GM23248 (cell line): ENCODE measurements around the gene DPPA5. TPM values are rescaled to one million over a fixed set of nuclear protein-coding genes. Genes with fewer than 3 reads are reported as not detected.
A peak's percentile ranks its signal among the peaks of the same experiment; 100 is the strongest.

Experiments used
- DNase-seq: peaks from one replicate; pipeline ENCODE4 v3.0.0-alpha.2; 2015
- H2AFZ ChIP-seq: fragments of 200-600 bp; sonication (generic); 2 replicates; pipeline ENCODE4 v1.6.1; 2016; ENCODE audit warnings: antibody characterized with exemption
- H3F3A ChIP-seq: fragments of 200-600 bp; sonication (generic); 2 replicates; pipeline ENCODE4 v1.6.1; 2016; ENCODE audit warnings: mild to moderate bottlenecking, antibody characterized with exemption, mixed run types; ENCODE audit not compliant: insufficient read depth
- H3K27ac ChIP-seq: fragments of 200-600 bp; sonication (generic); 2 replicates; pipeline ENCODE4 v1.5.1; 2016; ENCODE audit warnings: mild to moderate bottlenecking
- H3K27me3 ChIP-seq: fragments of 200-600 bp; sonication (generic); replicated peaks from 2 replicates; pipeline ENCODE4 v1.6.1; 2016; ENCODE audit warnings: mild to moderate bottlenecking; ENCODE audit not compliant: insufficient read depth
- H3K36me3 ChIP-seq: fragments of 200-600 bp; sonication (generic); 2 replicates; pipeline ENCODE4 v1.6.1; 2016; ENCODE audit warnings: low read depth, mild to moderate bottlenecking
- H3K4me1 ChIP-seq: fragments of 200-600 bp; sonication (generic); 2 replicates; pipeline ENCODE4 v1.6.1; 2016; ENCODE audit warnings: mild to moderate bottlenecking; ENCODE audit not compliant: insufficient read depth
- H3K4me2 ChIP-seq: fragments of 200-600 bp; sonication (generic); one replicate; pipeline ENCODE4 v1.6.1; 2016; ENCODE audit warnings: mild to moderate bottlenecking; ENCODE audit not compliant: unreplicated experiment
- H3K4me3 ChIP-seq: fragments of 200-600 bp; sonication (generic); 2 replicates; pipeline ENCODE4 v1.5.1; 2016; ENCODE audit warnings: mild to moderate bottlenecking
- H3K79me2 ChIP-seq: fragments of 200-600 bp; sonication (generic); 2 replicates; pipeline ENCODE4 v1.6.1; 2016; ENCODE audit warnings: mild to moderate bottlenecking; ENCODE audit not compliant: insufficient read depth
- H3K9ac ChIP-seq: fragments of 200-600 bp; sonication (generic); 2 replicates; pipeline ENCODE4 v1.6.1; 2016; ENCODE audit warnings: mild to moderate bottlenecking
- H3K9me2 ChIP-seq: fragments of 200-600 bp; sonication (generic); 2 replicates; pipeline ENCODE4 v1.6.1; 2016; ENCODE audit warnings: mixed run types, mild to moderate bottlenecking, moderate library complexity; ENCODE audit not compliant: insufficient read depth
- H3K9me3 ChIP-seq: fragments of 200-600 bp; sonication (generic); one replicate; pipeline ENCODE4 v1.6.1; 2017; ENCODE audit warnings: low read depth
- H4K20me1 ChIP-seq: fragments of 200-600 bp; sonication (generic); 2 replicates; pipeline ENCODE4 v1.6.0; 2016; ENCODE audit not compliant: insufficient read depth
- EZH2 ChIP-seq: fragments of 200-600 bp; sonication (generic); IDR thresholded peaks from 2 replicates; pipeline ENCODE4 v1.6.1; 2018; ENCODE audit warnings: antibody characterized with exemption, mild to moderate bottlenecking; ENCODE audit not compliant: insufficient read depth, poor library complexity, severe bottlenecking
- EZH2phosphoT487 ChIP-seq: fragments of 200-600 bp; sonication (generic); IDR thresholded peaks from 2 replicates; pipeline ENCODE4 v1.6.1; 2018; ENCODE audit warnings: antibody characterized with exemption, moderate library complexity, mild to moderate bottlenecking, low read depth; ENCODE audit not compliant: insufficient read depth
- WGBS, 2 experiments: methylation state at CpG; one replicate each; pipeline ENCODE4 v1.1.6; 2015 to 2017; ENCODE audit warnings: low lambda C conversion rate in 2 of 2, low coverage in 1 of 2; ENCODE audit errors: missing lambda C conversion rate in 2 of 2; 5-methylcytosine and 5-hydroxymethylcytosine counted together
- in situ Hi-C: fragments of 300-500 bp; cut with MboI; formaldehyde crosslinking; loops from 2 replicates; pipeline ENCODE4 v1.15.0; 2020
- polyA plus RNA-seq: library from polyadenylated mRNA; unstranded; fragments of >200 nt; fragmentation: Nextera tagmentation; extraction: Ambion mirVana; gene quantifications from 2 replicates; pipeline ENCODE4 v1.2.1, GENCODE V29; 2016
- total RNA-seq: library from RNA; depleted of rRNA; stranded (reverse); fragments of >200 nt; shearing (Covaris generic); gene quantifications from 2 replicates; pipeline ENCODE4 v1.2.3, GENCODE V29; 2014

The DPPA5 gene
- total and polyA plus RNA-seq, 2 experiments from 2014 or later: not detected

- Histone ChIP-seq H4K20me1 (no peaks in the 10 kb centered on the region), H3K27me3 (peaks cover 25% of the 10 kb centered on the region), H3K4me1 (no peaks in the 10 kb centered on the region), H3K79me2 (no peaks in the 10 kb centered on the region), H3F3A (no peaks in the 10 kb centered on the region), H3K4me3 (no peak overlapping the region), H3K9me3 (no peaks in the 10 kb centered on the region), H3K4me2 (no peak overlapping the region), H2AFZ (no peak overlapping the region), H3K27ac (no peak overlapping the region), H3K9ac (no peak overlapping the region), H3K36me3 (no peaks in the 10 kb centered on the region), H3K9me2 (no peaks in the 10 kb centered on the region)
- TF ChIP-seq EZH2phosphoT487: no peak
- TF ChIP-seq EZH2: no peak
- no peak for DNase-seq
- in situ Hi-C loops: no loop called here
These were observed 10.9 kb downstream of the DPPA5 start for GRCh38 chr6:73343164-73343563.

- H3K9ac ChIP-seq: no peak overlapping the region
- H3K36me3 ChIP-seq: no peaks in the 10 kb centered on the region
- no peak overlapping the region for H3K4me2 ChIP-seq
- no peaks in the 10 kb centered on the region for H3K4me1 ChIP-seq
- WGBS, 2 experiments: 44 to 62% methylated on average over 3 to 5 of the region's 5 CpGs
- no peak for DNase-seq
- peaks cover 15% of the 10 kb centered on the region; the same call in 1 of the 2 replicates for H3K27me3 ChIP-seq
- H2AFZ ChIP-seq: no peak overlapping the region
- no peaks in the 10 kb centered on the region for H4K20me1 ChIP-seq
- no peak overlapping the region for H3K27ac ChIP-seq
- TF ChIP-seq EZH2 (no peak), EZH2phosphoT487 (no peak)
- H3F3A ChIP-seq: no peaks in the 10 kb centered on the region
- in situ Hi-C loops: no loop called here
- no peaks in the 10 kb centered on the region for H3K9me2 ChIP-seq
- H3K79me2 ChIP-seq: no peaks in the 10 kb centered on the region
- H3K9me3 ChIP-seq: no peaks in the 10 kb centered on the region
- H3K4me3 ChIP-seq: no peak overlapping the region
These were observed 11.9 kb downstream of the DPPA5 start for GRCh38 chr6:73342174-73342573.

DNA sequence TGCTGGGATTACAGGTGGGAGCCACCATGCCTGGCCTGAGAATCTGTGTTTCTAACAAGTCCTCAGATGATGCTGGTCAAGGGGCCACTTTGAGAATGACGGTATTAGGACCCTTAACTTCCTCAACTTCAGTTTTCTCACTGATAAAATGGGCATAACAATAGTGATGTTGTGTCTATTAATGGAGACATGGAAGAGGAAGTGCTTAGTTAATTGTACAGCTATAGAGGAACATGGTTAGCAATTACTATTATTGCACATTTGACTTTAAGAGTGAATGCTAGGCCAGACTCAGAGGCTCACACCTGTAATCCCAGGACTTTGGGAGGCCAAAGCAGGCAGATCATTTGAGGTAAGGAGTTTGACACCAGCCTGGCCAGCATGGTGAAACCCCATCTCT is 12.7 kb downstream of the DPPA5 start:
- H3F3A ChIP-seq: no peaks in the 10 kb centered on the region
- 25 to 35% methylated on average over 1 of the region's 1 CpG for WGBS, 2 experiments

GRCh38 chr6:73340048-73340447 is 14.0 kb downstream of the DPPA5 start:
- TF ChIP-seq EZH2phosphoT487 (no peak), EZH2 (no peak)
- no peak overlapping the region for H2AFZ ChIP-seq

More for the DNA sequence above, 12.7 kb downstream of the DPPA5 start:
- Histone ChIP-seq H3K4me2 (no peak overlapping the region), H3K9me3 (no peaks in the 10 kb centered on the region), H3K79me2 (no peaks in the 10 kb centered on the region), H3K27ac (no peak overlapping the region), H3K4me1 (no peaks in the 10 kb centered on the region), H3K4me3 (no peak overlapping the region), H3K9me2 (no peaks in the 10 kb centered on the region), H3K36me3 (no peaks in the 10 kb centered on the region), H4K20me1 (no peaks in the 10 kb centered on the region), H3K27me3 (0 out of 2 replicates have a peak, but pooled peaks cover 8% of the 10 kb centered on the region), H3K9ac (no peak overlapping the region), H2AFZ (no peak overlapping the region)
- no peak for TF ChIP-seq EZH2phosphoT487
- no peak for TF ChIP-seq EZH2
- DNase-seq: no peak
- in situ Hi-C loops: no loop called here

DNA sequence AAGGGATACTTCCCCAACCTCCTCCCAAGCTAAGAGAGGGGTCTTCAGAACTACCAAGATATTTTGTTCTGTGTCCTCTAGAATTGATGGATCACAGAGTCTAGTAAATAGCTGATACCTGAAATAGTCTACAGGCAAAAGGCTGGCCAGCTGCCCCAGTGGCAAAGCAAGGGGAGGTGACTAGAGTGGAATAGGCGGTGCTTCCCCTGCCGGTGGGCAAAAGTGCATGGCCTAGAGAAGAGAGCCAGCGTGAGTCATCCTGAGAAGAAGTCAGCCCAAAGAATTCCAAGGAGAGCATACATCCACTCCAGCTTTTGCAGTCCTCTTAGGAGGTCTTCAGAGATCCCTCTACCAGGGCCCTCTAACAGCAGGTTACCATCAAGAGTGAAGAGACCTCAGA is 14.7 kb downstream of the DPPA5 start:
- Histone ChIP-seq H3K79me2 (no peaks in the 10 kb centered on the region), H3K4me2 (no peak overlapping the region), H3K4me3 (no peak overlapping the region), H3F3A (no peaks in the 10 kb centered on the region), H3K27ac (no peak overlapping the region), H3K9ac (no peak overlapping the region), H3K4me1 (no peaks in the 10 kb centered on the region), H4K20me1 (no peaks in the 10 kb centered on the region), H3K27me3 (0 out of 2 replicates have a peak, but pooled peaks cover 5% of the 10 kb centered on the region), H3K9me3 (no peaks in the 10 kb centered on the region), H3K36me3 (no peaks in the 10 kb centered on the region), H3K9me2 (no peaks in the 10 kb centered on the region), H2AFZ (no peak overlapping the region)
- in situ Hi-C loops: no loop called here
- 57% methylated on average over 3 of the region's 3 CpGs for WGBS, 2 experiments
- DNase-seq: peak; percentile 27
- TF ChIP-seq EZH2 (no peak), EZH2phosphoT487 (no peak)

More at GRCh38 chr6:73340048-73340447, 14.0 kb downstream of the DPPA5 start:
- no peak overlapping the region for H3K4me2 ChIP-seq
- H3K27ac ChIP-seq: no peak overlapping the region
- no peak overlapping the region for H3K4me3 ChIP-seq
- H4K20me1 ChIP-seq: no peaks in the 10 kb centered on the region
- H3K36me3 ChIP-seq: no peaks in the 10 kb centered on the region
- H3K9ac ChIP-seq: no peak overlapping the region
- WGBS, 2 experiments: 57 to 63% methylated on average over 2 of the region's 2 CpGs
- no peaks in the 10 kb centered on the region for H3K9me3 ChIP-seq
- H3F3A ChIP-seq: no peaks in the 10 kb centered on the region
- no peaks in the 10 kb centered on the region for H3K79me2 ChIP-seq
- in situ Hi-C loops: no loop called here
- DNase-seq: peak; percentile 13
- H3K9me2 ChIP-seq: no peaks in the 10 kb centered on the region
- no peaks in the 10 kb centered on the region for H3K4me1 ChIP-seq
- 0 out of 2 replicates have a peak, but pooled peaks cover 5% of the 10 kb centered on the region for H3K27me3 ChIP-seq
